ENCODE results near the gene TMEM60.
"Not testable (repeated sequence)": the region's sequence is repeated elsewhere in the genome, so short reads cannot be mapped to it uniquely, and the experiment has no call there.

TMEM60 gene

DNA sequence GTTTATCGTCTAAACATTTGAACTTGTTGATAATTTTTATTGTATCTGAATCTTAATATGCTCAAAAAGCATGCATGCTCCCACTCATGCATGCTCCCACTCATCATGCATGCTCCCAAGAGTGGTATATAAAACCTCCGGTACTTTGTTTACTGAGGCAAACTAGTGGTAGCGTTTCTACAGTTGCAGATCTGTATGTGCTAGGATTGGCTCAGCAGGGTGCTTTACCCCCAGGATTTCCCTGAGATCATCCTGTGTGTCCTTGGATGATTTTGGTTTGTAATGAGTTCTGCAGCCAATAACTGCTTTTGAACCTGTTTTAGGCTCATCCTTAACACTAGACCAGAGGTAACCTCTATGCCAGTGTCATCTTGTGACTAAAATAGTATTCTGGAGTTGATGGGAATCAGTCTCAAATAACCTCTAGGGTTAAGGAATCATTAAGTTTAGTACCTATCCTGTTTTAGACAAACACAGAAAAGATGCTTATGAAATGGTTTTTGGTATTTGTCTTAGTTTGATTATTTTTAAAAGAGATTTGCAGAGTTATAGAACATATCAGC, 40.8 kb upstream of the TMEM60 start:
- Histone ChIP-seq H3K4me3 (IDR thresholded peaks at IDR 0.05; ENCODE audit: insufficient read depth, low read depth, low read length) (no peak overlapping the region), H3K36me3 (ENCODE audit: insufficient read depth) (no peaks in the 10 kb centered on the region), H3K79me2 (ENCODE audit: insufficient read depth, low read depth) (no peaks in the 10 kb centered on the region), H3K27ac (no peak overlapping the region), H3K27me3 (ENCODE audit: insufficient read depth, low read depth) (no peaks in the 10 kb centered on the region), H3K4me2 (no peak overlapping the region), H2AFZ (ENCODE audit: low read depth) (no peak overlapping the region), H3K4me1 (ENCODE audit: low read depth, poor library complexity, severe bottlenecking) (no peaks in the 10 kb centered on the region), H4K20me1 (ENCODE audit: insufficient read depth) (no peaks in the 10 kb centered on the region), H3K9ac (no peak overlapping the region)
- TF ChIP-seq, protein P1, sequence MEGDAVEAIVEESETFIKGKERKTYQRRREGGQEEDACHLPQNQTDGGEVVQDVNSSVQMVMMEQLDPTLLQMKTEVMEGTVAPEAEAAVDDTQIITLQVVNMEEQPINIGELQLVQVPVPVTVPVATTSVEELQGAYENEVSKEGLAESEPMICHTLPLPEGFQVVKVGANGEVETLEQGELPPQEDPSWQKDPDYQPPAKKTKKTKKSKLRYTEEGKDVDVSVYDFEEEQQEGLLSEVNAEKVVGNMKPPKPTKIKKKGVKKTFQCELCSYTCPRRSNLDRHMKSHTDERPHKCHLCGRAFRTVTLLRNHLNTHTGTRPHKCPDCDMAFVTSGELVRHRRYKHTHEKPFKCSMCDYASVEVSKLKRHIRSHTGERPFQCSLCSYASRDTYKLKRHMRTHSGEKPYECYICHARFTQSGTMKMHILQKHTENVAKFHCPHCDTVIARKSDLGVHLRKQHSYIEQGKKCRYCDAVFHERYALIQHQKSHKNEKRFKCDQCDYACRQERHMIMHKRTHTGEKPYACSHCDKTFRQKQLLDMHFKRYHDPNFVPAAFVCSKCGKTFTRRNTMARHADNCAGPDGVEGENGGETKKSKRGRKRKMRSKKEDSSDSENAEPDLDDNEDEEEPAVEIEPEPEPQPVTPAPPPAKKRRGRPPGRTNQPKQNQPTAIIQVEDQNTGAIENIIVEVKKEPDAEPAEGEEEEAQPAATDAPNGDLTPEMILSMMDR (conservative IDR thresholded peaks at IDR 0.05; ENCODE audit: low read depth, low read length): no peak

DNA sequence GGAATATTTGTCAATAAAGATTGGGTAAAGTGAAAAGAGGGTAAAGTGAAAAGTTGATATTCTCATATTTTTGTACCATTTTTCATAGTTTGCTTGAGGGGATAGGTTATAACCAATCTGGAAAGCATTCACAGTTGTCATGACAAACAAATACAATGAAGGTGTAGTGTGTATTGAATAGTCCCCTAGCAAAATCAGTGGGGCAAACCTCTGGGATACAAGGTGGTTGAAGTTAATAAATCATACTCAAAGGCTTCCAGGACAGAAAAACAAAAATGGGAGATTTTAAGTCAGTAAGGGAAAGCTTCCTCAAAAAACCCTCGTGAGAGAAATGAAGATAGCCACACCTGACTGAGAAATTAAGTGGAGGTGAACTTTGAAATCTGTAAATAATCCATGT, 39.7 kb upstream of the TMEM60 start:
- no peak overlapping the region for H3K27ac ChIP-seq
- no peak overlapping the region for H3K4me3 ChIP-seq (IDR thresholded peaks at IDR 0.05; ENCODE audit: insufficient read depth, low read depth, low read length)
- no peaks in the 10 kb centered on the region for H3K79me2 ChIP-seq (ENCODE audit: insufficient read depth, low read depth)
- H3K9ac ChIP-seq: no peak overlapping the region
- no peaks in the 10 kb centered on the region for H4K20me1 ChIP-seq (ENCODE audit: insufficient read depth)
- TF ChIP-seq, protein P1 (conservative IDR thresholded peaks at IDR 0.05; ENCODE audit: low read depth, low read length): no peak
- no peaks in the 10 kb centered on the region for H3K36me3 ChIP-seq (ENCODE audit: insufficient read depth)
- no peak overlapping the region for H3K4me2 ChIP-seq
- no peak overlapping the region for H2AFZ ChIP-seq (ENCODE audit: low read depth)
- no peaks in the 10 kb centered on the region for H3K27me3 ChIP-seq (ENCODE audit: insufficient read depth, low read depth)
- no peaks in the 10 kb centered on the region for H3K4me1 ChIP-seq (ENCODE audit: low read depth, poor library complexity, severe bottlenecking)

DNA sequence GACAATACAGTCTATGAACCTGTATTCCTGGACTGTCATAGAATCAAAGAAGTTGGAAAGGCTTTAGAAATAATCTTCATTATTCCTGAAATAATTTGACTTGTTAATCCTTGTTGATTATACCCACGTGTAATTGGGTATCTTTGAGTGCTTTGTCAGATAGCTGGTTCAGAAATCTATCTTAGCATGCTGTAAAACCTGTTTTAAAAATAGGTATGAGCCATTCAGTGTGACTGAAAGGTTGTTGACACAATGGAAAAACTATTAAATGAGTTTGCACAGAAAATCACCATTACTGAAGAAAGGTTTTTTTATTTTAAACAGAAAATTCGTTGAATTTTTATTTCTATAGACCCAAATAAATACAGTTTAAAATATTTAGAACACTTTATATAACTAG, 39.0 kb upstream of the TMEM60 start:
- no peaks in the 10 kb centered on the region for H3K79me2 ChIP-seq (ENCODE audit: insufficient read depth, low read depth)

DNA sequence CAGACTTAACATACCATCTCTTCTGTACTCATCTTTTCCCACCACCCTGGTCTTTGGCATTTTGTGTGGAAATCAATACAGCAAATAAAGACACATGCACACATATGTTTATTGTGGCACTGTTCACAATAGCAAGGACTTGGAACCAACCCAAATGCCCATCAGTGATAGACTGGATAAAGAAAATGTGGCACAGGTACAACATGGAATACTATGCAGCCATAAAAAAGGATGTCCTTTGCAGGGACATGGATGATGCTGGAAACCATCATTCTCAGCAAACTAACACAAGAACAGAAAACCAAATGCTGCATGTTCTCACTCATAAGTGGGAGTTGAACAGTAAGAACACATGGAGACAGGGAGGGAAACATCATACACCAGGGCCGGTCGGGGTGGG, 38.2 kb upstream of the TMEM60 start:
- not testable (repeated sequence) for H3K27me3 ChIP-seq (ENCODE audit: insufficient read depth, low read depth); H3K36me3 ChIP-seq (ENCODE audit: insufficient read depth); H3K27ac ChIP-seq; H2AFZ ChIP-seq (ENCODE audit: low read depth); H3K4me3 ChIP-seq (IDR thresholded peaks at IDR 0.05; ENCODE audit: insufficient read depth, low read depth, low read length); H3K4me1 ChIP-seq (ENCODE audit: low read depth, poor library complexity, severe bottlenecking); H3K79me2 ChIP-seq (ENCODE audit: insufficient read depth, low read depth); H3K9ac ChIP-seq; H4K20me1 ChIP-seq (ENCODE audit: insufficient read depth); H3K4me2 ChIP-seq

More for the DNA sequence above, 39.0 kb upstream of the TMEM60 start:
- Histone ChIP-seq H3K27ac (no peak overlapping the region; the same call in 1 of the 2 replicates), H3K4me2 (no peak overlapping the region), H3K4me3 (IDR thresholded peaks at IDR 0.05; ENCODE audit: insufficient read depth, low read depth, low read length) (no peak overlapping the region), H4K20me1 (ENCODE audit: insufficient read depth) (no peaks in the 10 kb centered on the region), H3K9ac (no peak overlapping the region), H3K36me3 (ENCODE audit: insufficient read depth) (no peaks in the 10 kb centered on the region), H3K4me1 (ENCODE audit: low read depth, poor library complexity, severe bottlenecking) (no peaks in the 10 kb centered on the region), H2AFZ (ENCODE audit: low read depth) (no peak overlapping the region), H3K27me3 (ENCODE audit: insufficient read depth, low read depth) (no peaks in the 10 kb centered on the region)
- TF ChIP-seq, protein P1 (conservative IDR thresholded peaks at IDR 0.05; ENCODE audit: low read depth, low read length): no peak

DNA sequence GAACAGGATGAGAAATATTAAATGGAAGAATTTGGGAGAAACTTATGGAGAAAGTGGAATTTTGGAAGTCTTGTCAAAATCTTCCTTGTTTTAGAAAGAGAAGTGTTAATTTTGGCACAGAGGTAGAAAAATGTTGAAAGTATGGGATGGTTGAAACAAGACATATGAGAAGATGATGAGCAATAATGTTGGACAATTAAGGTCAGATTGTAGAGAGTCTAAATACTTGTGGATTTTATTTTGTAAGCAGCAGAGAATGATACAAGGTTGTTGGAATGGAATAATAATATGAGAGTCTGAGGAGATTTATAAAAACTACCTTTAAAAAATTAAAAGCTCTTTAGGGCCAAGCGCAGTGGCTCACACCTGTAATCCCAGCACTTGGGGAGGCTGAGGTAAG, 34.9 kb upstream of the TMEM60 start:
- H3K4me2 ChIP-seq: no peak overlapping the region
- 0 out of 2 replicates have a peak, but pooled peaks cover 4% of the 10 kb centered on the region for H3K79me2 ChIP-seq (ENCODE audit: insufficient read depth, low read depth)
- H3K36me3 ChIP-seq (ENCODE audit: insufficient read depth): no peaks in the 10 kb centered on the region
- no peak overlapping the region for H3K4me3 ChIP-seq (IDR thresholded peaks at IDR 0.05; ENCODE audit: insufficient read depth, low read depth, low read length)
- TF ChIP-seq, protein P1 (conservative IDR thresholded peaks at IDR 0.05; ENCODE audit: low read depth, low read length): no peak
- no peaks in the 10 kb centered on the region for H3K4me1 ChIP-seq (ENCODE audit: low read depth, poor library complexity, severe bottlenecking)
- no peak overlapping the region for H3K9ac ChIP-seq
- no peaks in the 10 kb centered on the region for H4K20me1 ChIP-seq (ENCODE audit: insufficient read depth)
- no peaks in the 10 kb centered on the region for H3K27me3 ChIP-seq (ENCODE audit: insufficient read depth, low read depth)
- no peak overlapping the region for H2AFZ ChIP-seq (ENCODE audit: low read depth)
- no peak overlapping the region for H3K27ac ChIP-seq
